BLaER1 (cell line): ENCODE data around the gene RPTOR.

Source experiments
- H3K27ac ChIP-seq: shearing (Covaris generic); formaldehyde crosslinking; 2 replicates; pipeline ENCODE4 v1.8.1; 2022
- H3K27me3 ChIP-seq: shearing (Covaris generic); formaldehyde crosslinking; 2 replicates; pipeline ENCODE4 v1.8.1; 2022
- H3K36me3 ChIP-seq: shearing (Covaris generic); formaldehyde crosslinking; 2 replicates; pipeline ENCODE4 v1.8.1; 2022
- H3K4me1 ChIP-seq: shearing (Covaris generic); formaldehyde crosslinking; 2 replicates; pipeline ENCODE4 v1.8.1; 2022
- H3K4me2 ChIP-seq: shearing (Covaris generic); formaldehyde crosslinking; 2 replicates; pipeline ENCODE4 v1.8.1; 2022
- H3K4me3 ChIP-seq: shearing (Covaris generic); formaldehyde crosslinking; 2 replicates; pipeline ENCODE4 v1.8.1; 2022
- H3K9ac ChIP-seq: shearing (Covaris generic); formaldehyde crosslinking; 2 replicates; pipeline ENCODE4 v1.8.1; 2022
- H3K9me3 ChIP-seq: shearing (Covaris generic); formaldehyde crosslinking; 2 replicates; pipeline ENCODE4 v1.8.1; 2022
- H4K20me1 ChIP-seq: shearing (Covaris generic); formaldehyde crosslinking; 2 replicates; pipeline ENCODE4 v1.8.1; 2022
- Cebpa-rat ChIP-seq: shearing (Covaris generic); IDR thresholded peaks from 2 replicates; pipeline ENCODE4 v1.8.1; 2022

The RPTOR gene

DNA sequence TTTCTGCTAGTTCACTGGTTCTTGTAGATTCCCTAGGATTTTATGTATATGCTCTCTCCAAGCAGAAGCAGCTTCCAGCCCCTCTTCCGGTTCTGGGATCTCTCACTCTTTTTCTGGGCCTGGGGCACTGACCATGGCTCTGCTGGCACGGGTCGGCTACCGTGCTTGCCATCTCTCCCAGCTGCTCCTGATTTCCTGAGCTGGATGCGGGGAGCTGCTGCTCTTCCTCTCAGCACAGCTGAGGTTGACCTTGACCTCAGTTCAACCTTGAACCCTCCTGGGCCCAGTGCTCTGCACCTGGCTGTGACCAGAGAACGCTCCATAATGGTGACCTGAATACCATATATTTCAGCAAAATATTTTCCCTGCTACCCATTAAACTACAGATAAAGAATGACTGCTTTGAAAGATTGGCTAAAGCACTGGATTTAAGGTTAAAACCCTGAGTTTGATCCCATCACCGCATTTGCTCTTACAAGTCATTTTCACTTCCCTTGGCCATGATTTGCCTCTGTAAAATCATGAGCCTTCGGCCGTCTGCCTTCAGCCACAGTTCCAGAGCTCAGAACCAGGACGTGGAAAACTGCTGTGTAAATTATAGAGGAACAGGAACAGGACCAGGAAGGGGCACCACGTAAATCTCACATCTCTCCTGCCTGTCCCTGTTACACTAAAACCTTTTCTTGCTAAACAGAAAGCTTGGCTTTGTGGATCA, 316.2 kb downstream of the RPTOR start:
- no peak overlapping the region for H3K9ac ChIP-seq
- H3K36me3 ChIP-seq: peaks cover 43% of the 10 kb centered on the region; the same call in 1 of the 2 replicates
- no peaks in the 10 kb centered on the region for H3K27me3 ChIP-seq
- H3K9me3 ChIP-seq: no peaks in the 10 kb centered on the region
- H3K27ac ChIP-seq: no peak overlapping the region
- peak overlapping the region; percentile 43 for H3K4me2 ChIP-seq
- H3K4me3 ChIP-seq: no peak overlapping the region
- peaks cover 43% of the 10 kb centered on the region for H3K4me1 ChIP-seq
- TF ChIP-seq Cebpa-rat: no peak
- H4K20me1 ChIP-seq: peaks cover 29% of the 10 kb centered on the region

DNA sequence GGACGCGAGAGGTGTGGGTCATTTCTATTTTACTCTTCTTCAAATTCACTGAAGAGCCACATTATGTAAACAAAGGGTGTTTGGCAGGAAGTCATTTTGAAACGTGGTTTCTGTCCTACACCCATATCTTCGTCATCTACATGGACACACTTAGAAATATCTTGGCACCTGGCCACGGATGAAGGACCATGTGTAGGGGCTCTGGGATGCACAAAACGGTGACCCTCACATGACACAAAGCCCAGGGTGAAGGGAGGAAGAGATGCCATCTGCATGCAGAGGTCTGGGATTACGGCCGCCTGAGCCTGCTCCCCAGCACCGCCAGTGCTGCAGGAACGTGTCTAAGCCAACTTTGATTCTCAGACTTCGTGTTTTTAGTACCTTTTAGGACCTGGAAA, 316.8 kb downstream of the RPTOR start:
- no peak overlapping the region for H3K4me3 ChIP-seq
- peaks cover 28% of the 10 kb centered on the region for H4K20me1 ChIP-seq
- H3K9ac ChIP-seq: no peak overlapping the region
- peak overlapping the region; percentile 43 for H3K4me2 ChIP-seq
- H3K27ac ChIP-seq: no peak overlapping the region
- peaks cover 40% of the 10 kb centered on the region for H3K4me1 ChIP-seq
- H3K36me3 ChIP-seq: peaks cover 38% of the 10 kb centered on the region; the same call in 1 of the 2 replicates
- no peaks in the 10 kb centered on the region for H3K27me3 ChIP-seq
- H3K9me3 ChIP-seq: no peaks in the 10 kb centered on the region
- TF ChIP-seq Cebpa-rat: no peak

- TF ChIP-seq Cebpa-rat: no peak
These were observed 317.3 kb downstream of the RPTOR start for GRCh38 chr17:80861892-80862291.

DNA sequence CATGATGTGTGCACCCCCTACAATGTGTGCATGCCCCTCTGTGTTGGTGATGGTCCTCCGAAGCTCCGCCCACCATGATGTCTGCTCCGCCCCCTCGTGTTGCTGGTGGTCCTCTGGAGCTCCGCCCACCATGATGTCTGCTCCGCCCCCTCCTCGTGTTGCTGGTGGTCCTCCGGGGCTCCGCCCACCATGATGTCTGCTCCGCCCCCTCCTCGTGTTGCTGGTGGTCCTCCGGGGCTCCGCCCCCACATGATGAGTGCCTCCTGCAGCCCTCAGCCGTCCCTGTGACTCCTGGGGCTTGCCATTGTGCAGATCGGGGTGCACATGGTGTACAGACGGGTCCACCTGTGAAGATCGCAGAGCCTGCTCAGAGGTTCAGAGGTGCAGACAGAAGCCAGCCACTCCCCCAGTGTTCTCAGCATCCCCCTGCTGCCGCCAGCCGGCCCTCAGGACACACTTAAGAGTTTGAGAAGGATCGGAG, 317.9 kb downstream of the RPTOR start:
- no peaks in the 10 kb centered on the region for H3K9me3 ChIP-seq
- H3K27ac ChIP-seq: no peak overlapping the region
- no peaks in the 10 kb centered on the region for H3K27me3 ChIP-seq
- H3K4me3 ChIP-seq: no peak overlapping the region
- H3K4me1 ChIP-seq: peaks cover 33% of the 10 kb centered on the region
- no peak for TF ChIP-seq Cebpa-rat
- H3K4me2 ChIP-seq: no peak overlapping the region
- H4K20me1 ChIP-seq: peaks cover 18% of the 10 kb centered on the region
- peaks cover 31% of the 10 kb centered on the region; the same call in 1 of the 2 replicates for H3K36me3 ChIP-seq
- H3K9ac ChIP-seq: no peak overlapping the region

More at GRCh38 chr17:80861892-80862291, 317.3 kb downstream of the RPTOR start:
- Histone ChIP-seq H3K9me3 (no peaks in the 10 kb centered on the region), H3K4me1 (peaks cover 39% of the 10 kb centered on the region), H3K4me3 (no peak overlapping the region), H3K27ac (no peak overlapping the region), H3K36me3 (peaks cover 38% of the 10 kb centered on the region; the same call in 1 of the 2 replicates), H3K9ac (no peak overlapping the region), H4K20me1 (peaks cover 24% of the 10 kb centered on the region), H3K27me3 (no peaks in the 10 kb centered on the region), H3K4me2 (peak overlapping the region; percentile 43)

DNA sequence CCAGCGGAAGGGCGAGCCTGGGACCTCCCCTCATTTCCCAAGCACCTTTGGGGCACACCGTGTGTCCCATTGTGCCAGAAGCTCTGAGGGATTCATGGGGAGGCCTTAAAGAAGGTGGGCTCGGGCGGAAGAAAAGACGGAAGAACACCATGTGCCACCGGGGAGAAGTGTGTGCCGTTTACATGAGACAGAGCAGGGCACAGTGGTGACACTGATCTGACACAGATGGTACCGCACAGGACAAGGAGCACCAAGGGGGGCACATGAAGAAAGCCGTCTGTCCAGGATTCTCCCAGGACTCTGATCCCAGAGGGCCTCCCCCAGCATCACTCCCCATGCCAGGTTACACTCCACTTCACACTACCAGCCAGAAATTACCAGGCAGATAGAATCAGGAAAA, 318.3 kb downstream of the RPTOR start:
- no peak overlapping the region for H3K9ac ChIP-seq
- peaks cover 31% of the 10 kb centered on the region for H3K4me1 ChIP-seq
- peaks cover 13% of the 10 kb centered on the region for H4K20me1 ChIP-seq
- peaks cover 27% of the 10 kb centered on the region; the same call in 1 of the 2 replicates for H3K36me3 ChIP-seq
- H3K9me3 ChIP-seq: no peaks in the 10 kb centered on the region
- H3K4me2 ChIP-seq: no peak overlapping the region
- no peak for TF ChIP-seq Cebpa-rat
- no peaks in the 10 kb centered on the region for H3K27me3 ChIP-seq
- H3K27ac ChIP-seq: no peak overlapping the region
- H3K4me3 ChIP-seq: no peak overlapping the region

GRCh38 chr17:80863626-80864025, 319.0 kb downstream of the RPTOR start:
- Histone ChIP-seq H3K9me3 (no peaks in the 10 kb centered on the region), H3K27me3 (no peaks in the 10 kb centered on the region), H3K36me3 (0 out of 2 replicates have a peak, but pooled peaks cover 22% of the 10 kb centered on the region), H3K4me2 (no peak overlapping the region), H4K20me1 (peaks cover 10% of the 10 kb centered on the region; the same call in 1 of the 2 replicates), H3K27ac (no peak overlapping the region), H3K4me3 (no peak overlapping the region), H3K4me1 (peaks cover 31% of the 10 kb centered on the region), H3K9ac (no peak overlapping the region)
- TF ChIP-seq Cebpa-rat: no peak

DNA sequence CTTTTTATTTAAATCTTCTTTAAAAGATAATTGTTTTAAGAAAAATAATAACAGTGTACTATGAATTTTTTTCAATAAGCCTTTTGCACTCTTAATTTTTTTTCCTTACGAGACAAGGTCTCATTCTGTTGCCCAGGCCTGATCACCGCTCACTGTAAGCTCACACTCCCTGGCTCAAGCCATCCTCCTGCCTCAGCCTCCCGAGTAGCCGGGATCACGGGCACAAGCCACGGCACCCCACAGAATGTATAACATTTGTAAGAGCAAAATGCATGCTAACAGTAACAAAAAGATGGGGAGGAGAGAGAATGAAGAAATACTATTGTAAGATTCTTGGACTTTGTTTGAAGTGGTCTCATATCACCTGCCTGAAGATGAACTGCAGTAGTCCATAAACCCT, 320.1 kb downstream of the RPTOR start:
- H3K27ac ChIP-seq: no peak overlapping the region
- peaks cover 38% of the 10 kb centered on the region for H3K4me1 ChIP-seq
- H3K9ac ChIP-seq: no peak overlapping the region
- H3K9me3 ChIP-seq: no peaks in the 10 kb centered on the region
- no peak overlapping the region for H3K4me2 ChIP-seq
- peaks cover 10% of the 10 kb centered on the region; the same call in 1 of the 2 replicates for H4K20me1 ChIP-seq
- H3K4me3 ChIP-seq: no peak overlapping the region
- 0 out of 2 replicates have a peak, but pooled peaks cover 20% of the 10 kb centered on the region for H3K36me3 ChIP-seq
- no peaks in the 10 kb centered on the region for H3K27me3 ChIP-seq
- no peak for TF ChIP-seq Cebpa-rat

DNA sequence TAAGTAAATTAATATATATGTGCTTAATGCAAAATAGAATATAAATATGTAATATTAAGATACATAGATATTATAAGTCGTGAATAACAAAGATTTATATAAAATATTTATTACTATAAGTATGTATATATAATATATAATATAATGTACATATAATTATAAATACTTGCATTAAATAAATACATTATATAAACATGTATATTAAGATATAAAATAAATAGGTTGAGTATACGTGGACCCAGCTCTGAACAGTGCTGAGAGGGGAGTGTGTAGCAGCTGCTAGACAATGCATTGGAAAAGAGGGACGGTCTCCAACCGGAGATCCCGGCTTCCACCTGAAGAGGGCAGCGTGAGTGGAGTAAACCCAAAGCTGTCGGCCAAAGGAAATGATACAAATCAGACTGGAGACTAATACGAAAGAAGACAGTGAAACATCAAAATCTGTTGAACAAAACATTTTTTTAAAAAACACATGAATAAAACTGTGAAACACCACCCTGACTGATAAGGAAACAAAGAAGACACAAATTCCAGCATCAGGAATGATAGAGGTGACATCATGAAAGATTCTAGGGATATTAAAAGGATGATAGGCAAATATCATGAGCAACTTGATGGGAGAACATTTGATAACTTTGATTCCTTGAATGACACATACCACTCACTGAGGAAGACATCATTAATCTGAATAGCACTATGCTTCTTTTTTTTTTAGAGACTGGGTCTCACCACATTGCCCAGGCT, 321.6 kb downstream of the RPTOR start:
- Histone ChIP-seq H3K9ac (no peak overlapping the region), H3K4me2 (no peak overlapping the region), H3K36me3 (0 out of 2 replicates have a peak, but pooled peaks cover 8% of the 10 kb centered on the region), H3K9me3 (no peaks in the 10 kb centered on the region), H3K27me3 (no peaks in the 10 kb centered on the region), H3K27ac (no peak overlapping the region), H4K20me1 (peaks cover 10% of the 10 kb centered on the region; the same call in 1 of the 2 replicates), H3K4me3 (no peak overlapping the region), H3K4me1 (peaks cover 39% of the 10 kb centered on the region)
- no peak for TF ChIP-seq Cebpa-rat

- Histone ChIP-seq H3K4me2 (no peak overlapping the region), H3K27ac (no peak overlapping the region), H3K4me3 (no peak overlapping the region), H3K36me3 (no peaks in the 10 kb centered on the region), H4K20me1 (no peaks in the 10 kb centered on the region), H3K4me1 (peaks cover 47% of the 10 kb centered on the region), H3K9ac (no peak overlapping the region), H3K27me3 (no peaks in the 10 kb centered on the region), H3K9me3 (no peaks in the 10 kb centered on the region)
- TF ChIP-seq Cebpa-rat: no peak
These were observed 323.5 kb downstream of the RPTOR start for GRCh38 chr17:80868022-80868609.
